Karpas-422 (cell line): ENCODE data around the gene VWA8. TPM values are rescaled to one million over a fixed set of nuclear protein-coding genes. Genes with fewer than 3 reads are reported as not detected.

ENCODE experiments used
- DNase-seq: peaks from one replicate; pipeline ENCODE4 v3.0.0-alpha.2; 2015
- H2AFZ ChIP-seq: fragments of 200-600 bp; sonication (generic); 2 replicates; pipeline ENCODE4 v1.6.1; 2014; ENCODE audit warnings: antibody characterized with exemption, low read length, mixed read lengths
- H3K27ac ChIP-seq: fragments of 200-600 bp; sonication (generic); 2 replicates; pipeline ENCODE4 v1.5.1; 2014; ENCODE audit warnings: mild to moderate bottlenecking, low read length, moderate library complexity
- H3K27me3 ChIP-seq: fragments of 200-600 bp; sonication (generic); 2 replicates; pipeline ENCODE4 v1.6.1; 2014; ENCODE audit warnings: low read length, mixed read lengths
- H3K36me3 ChIP-seq: fragments of 200-600 bp; sonication (generic); 2 replicates; pipeline ENCODE4 v1.6.1; 2014; ENCODE audit warnings: low read length, mixed read lengths; ENCODE audit not compliant: insufficient read depth
- H3K4me1 ChIP-seq: fragments of 200-600 bp; sonication (generic); 2 replicates; pipeline ENCODE4 v1.6.1; 2014; ENCODE audit warnings: mild to moderate bottlenecking, low read length, mixed read lengths
- H3K4me2 ChIP-seq: fragments of 200-600 bp; sonication (generic); 2 replicates; pipeline ENCODE4 v1.6.1; 2014; ENCODE audit warnings: low read length, low read depth, mild to moderate bottlenecking; ENCODE audit not compliant: poor library complexity, severe bottlenecking
- H3K4me3 ChIP-seq: fragments of 200-600 bp; sonication (generic); 2 replicates; pipeline ENCODE4 v1.5.1; 2014; ENCODE audit warnings: mild to moderate bottlenecking, antibody characterized with exemption, low read length, mixed read lengths
- H3K79me2 ChIP-seq: fragments of 200-600 bp; sonication (generic); 2 replicates; pipeline ENCODE4 v1.6.1; 2014; ENCODE audit warnings: mild to moderate bottlenecking, low read length, mixed read lengths
- H3K9ac ChIP-seq: fragments of 200-600 bp; sonication (generic); 2 replicates; pipeline ENCODE4 v1.6.0; 2014; ENCODE audit warnings: low read length
- H3K9me2 ChIP-seq: fragments of 200-600 bp; sonication (generic), shearing (Covaris generic); replicated peaks from 2 replicates; pipeline ENCODE4 v1.6.0; 2014; ENCODE audit warnings: mild to moderate bottlenecking, low read length, moderate library complexity; ENCODE audit not compliant: insufficient read depth
- H3K9me3 ChIP-seq: fragments of 300-700, 200-600 bp; sonication (generic); 2 replicates; pipeline ENCODE4 v1.6.1; 2014; ENCODE audit warnings: low read length, mixed read lengths
- H4K20me1 ChIP-seq: fragments of 200-600 bp; sonication (generic); 2 replicates; pipeline ENCODE4 v1.6.1; 2014; ENCODE audit warnings: mild to moderate bottlenecking, antibody characterized with exemption, low read length, low read depth; ENCODE audit not compliant: insufficient read depth
- total RNA-seq: library from RNA; depleted of rRNA; stranded (reverse); fragments of >200 nt; shearing (Covaris generic); gene quantifications from 2 replicates; pipeline ENCODE4 v1.2.3, GENCODE V29; 2014; ENCODE audit warnings: low replicate concordance

VWA8 gene
- total RNA-seq, 1 experiment from 2014 or later, result 35.7 TPM

DNA sequence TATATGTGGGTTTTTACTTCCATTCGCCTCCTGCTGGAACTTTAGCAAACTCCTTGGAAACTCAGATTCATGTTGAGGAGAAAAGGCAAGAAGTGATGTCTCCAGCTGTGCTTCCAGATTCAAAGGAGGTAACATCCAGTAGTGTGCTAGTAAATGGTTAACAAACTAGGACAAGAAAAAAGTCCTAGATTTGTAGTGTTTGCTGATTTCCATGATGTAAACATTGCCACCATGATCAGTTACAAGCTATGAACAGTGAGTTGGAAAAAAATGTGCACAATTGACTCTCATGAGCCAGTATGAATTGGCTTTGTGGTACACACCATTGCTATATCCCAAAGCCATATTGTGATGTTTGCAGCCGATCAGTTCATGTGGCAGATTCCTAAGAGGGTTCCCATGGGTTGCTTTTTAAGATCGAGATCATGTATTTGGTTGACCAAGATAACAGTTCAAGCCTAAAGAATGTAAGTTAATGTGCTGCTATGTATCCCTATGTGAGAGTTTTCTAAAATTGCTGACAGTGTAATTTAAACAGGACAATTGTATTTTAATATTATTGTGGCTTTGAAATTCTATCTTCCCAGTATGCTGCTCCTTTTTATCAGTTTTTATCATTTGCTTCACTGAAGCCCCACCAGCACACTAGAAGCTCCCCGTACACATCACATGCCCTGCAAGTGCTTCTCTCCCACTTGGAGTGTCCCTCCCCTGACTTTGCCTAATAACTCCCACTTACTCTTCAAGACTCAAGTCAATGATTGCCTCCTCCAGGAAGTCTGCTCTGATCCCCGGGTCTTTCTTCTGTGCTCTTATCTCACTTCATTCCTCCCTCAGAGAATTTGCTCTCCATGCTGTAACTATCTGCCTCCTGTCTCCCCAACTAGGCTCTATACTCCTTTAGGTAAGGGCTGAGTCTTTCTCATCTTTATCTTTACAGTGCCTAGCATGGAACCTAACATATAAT lies 355.3 kb downstream of the VWA8 start:
- Histone ChIP-seq H3K4me3 (no peak overlapping the region), H3K9me2 (no peaks in the 10 kb centered on the region), H3K79me2 (no peaks in the 10 kb centered on the region), H2AFZ (no peak overlapping the region), H3K9me3 (no peaks in the 10 kb centered on the region), H3K4me1 (no peaks in the 10 kb centered on the region), H3K9ac (no peak overlapping the region), H3K27ac (no peak overlapping the region), H3K4me2 (no peak overlapping the region), H3K27me3 (no peaks in the 10 kb centered on the region), H3K36me3 (no peaks in the 10 kb centered on the region), H4K20me1 (no peaks in the 10 kb centered on the region)
- no peak for DNase-seq

DNA sequence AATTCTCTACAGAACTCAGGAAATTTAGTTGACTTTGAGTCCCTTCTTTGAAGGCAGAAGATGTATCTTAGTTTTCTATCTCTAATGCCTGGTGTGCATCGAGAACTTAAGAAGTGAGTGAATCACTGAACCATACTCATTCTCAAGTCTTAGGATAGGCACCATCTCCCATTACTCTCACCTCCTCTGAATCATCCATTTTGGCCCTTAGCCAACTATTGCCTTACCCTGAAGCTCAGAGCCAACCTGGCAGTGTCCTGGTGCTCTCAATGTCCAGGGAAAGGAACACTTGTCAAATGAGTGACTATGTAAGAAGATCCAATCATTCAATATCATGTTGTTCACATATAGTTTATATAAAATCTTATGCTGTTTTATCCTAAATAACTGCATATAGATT lies 357.0 kb downstream of the VWA8 start:
- no peak overlapping the region for H3K27ac ChIP-seq
- no peaks in the 10 kb centered on the region for H3K27me3 ChIP-seq
- H2AFZ ChIP-seq, result no peak overlapping the region
- H3K9me2 ChIP-seq, result no peaks in the 10 kb centered on the region
- no peaks in the 10 kb centered on the region for H3K9me3 ChIP-seq
- no peak overlapping the region for H3K9ac ChIP-seq
- H3K4me2 ChIP-seq, result no peak overlapping the region
- no peaks in the 10 kb centered on the region for H4K20me1 ChIP-seq
- no peak overlapping the region for H3K4me3 ChIP-seq
- H3K36me3 ChIP-seq, result no peaks in the 10 kb centered on the region
- DNase-seq, result no peak
- no peaks in the 10 kb centered on the region for H3K4me1 ChIP-seq
- no peaks in the 10 kb centered on the region for H3K79me2 ChIP-seq

DNA sequence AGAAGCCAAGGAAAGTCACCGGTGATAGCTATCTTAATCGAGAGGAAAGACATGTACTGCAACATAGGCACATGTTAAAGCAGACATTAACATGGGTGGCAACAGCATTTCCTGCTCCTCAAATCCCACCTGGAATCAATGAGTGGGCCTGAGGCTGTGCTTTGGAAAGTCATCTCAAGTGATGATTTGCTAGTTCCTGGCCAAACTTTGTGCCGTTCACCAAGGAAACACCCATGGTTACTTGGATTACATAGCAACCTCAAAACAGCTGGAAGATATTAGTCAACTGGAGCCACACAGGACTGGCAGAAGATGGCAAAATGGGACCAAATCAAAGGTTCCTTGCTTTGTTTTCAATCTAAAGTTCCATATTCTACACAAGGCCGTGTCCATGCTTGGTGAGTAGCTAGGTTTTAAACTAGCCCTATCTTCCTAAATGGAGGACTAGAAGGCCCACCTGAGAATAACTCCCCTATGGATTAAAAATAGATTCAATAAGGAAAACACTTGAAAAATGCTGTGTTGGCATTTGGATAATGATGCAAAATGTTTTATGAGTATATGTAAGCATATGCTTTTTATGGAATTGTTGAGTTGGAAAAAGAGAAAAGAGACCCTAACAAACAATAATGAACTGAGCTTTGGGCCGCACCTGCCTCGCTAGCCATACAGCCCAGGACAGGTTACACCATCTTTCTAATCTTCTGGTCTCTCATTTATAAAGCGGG lies 359.0 kb downstream of the VWA8 start:
- H3K27ac ChIP-seq, result no peak overlapping the region
- H3K4me1 ChIP-seq, result no peaks in the 10 kb centered on the region
- H2AFZ ChIP-seq, result no peak overlapping the region
- H3K79me2 ChIP-seq, result no peaks in the 10 kb centered on the region
- H3K9me2 ChIP-seq, result no peaks in the 10 kb centered on the region
- H3K4me3 ChIP-seq, result no peak overlapping the region
- H3K27me3 ChIP-seq, result no peaks in the 10 kb centered on the region
- no peaks in the 10 kb centered on the region for H3K9me3 ChIP-seq
- H3K9ac ChIP-seq, result no peak overlapping the region
- no peaks in the 10 kb centered on the region for H3K36me3 ChIP-seq
- H3K4me2 ChIP-seq, result no peak overlapping the region
- no peak for DNase-seq
- no peaks in the 10 kb centered on the region for H4K20me1 ChIP-seq

DNA sequence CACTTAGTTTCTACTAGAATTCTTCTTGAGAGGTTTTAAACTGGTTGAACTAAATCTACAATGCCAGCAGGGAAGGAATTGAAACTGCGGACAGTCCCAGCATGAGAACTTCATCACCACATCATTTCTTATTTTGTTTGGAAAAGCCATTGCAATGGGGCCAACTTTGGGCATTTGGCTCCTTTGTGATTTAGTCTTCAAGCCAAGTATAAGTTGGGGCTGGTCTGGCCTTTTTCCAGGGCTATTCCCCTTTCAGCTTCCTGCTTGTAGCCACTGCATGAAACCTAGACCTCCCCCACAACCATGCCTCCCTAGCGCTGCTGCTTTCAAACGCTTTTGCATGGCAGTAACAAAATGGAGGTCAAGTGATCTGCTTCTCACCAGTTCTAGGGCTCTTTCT lies 361.3 kb downstream of the VWA8 start:
- Histone ChIP-seq H3K4me3 (no peak overlapping the region), H3K9me3 (no peaks in the 10 kb centered on the region), H3K4me1 (peaks cover 7% of the 10 kb centered on the region), H3K4me2 (no peak overlapping the region), H3K27me3 (no peaks in the 10 kb centered on the region), H3K9me2 (no peaks in the 10 kb centered on the region), H3K79me2 (no peaks in the 10 kb centered on the region), H4K20me1 (no peaks in the 10 kb centered on the region), H2AFZ (no peak overlapping the region), H3K36me3 (no peaks in the 10 kb centered on the region), H3K27ac (no peak overlapping the region), H3K9ac (no peak overlapping the region)
- no peak for DNase-seq

DNA sequence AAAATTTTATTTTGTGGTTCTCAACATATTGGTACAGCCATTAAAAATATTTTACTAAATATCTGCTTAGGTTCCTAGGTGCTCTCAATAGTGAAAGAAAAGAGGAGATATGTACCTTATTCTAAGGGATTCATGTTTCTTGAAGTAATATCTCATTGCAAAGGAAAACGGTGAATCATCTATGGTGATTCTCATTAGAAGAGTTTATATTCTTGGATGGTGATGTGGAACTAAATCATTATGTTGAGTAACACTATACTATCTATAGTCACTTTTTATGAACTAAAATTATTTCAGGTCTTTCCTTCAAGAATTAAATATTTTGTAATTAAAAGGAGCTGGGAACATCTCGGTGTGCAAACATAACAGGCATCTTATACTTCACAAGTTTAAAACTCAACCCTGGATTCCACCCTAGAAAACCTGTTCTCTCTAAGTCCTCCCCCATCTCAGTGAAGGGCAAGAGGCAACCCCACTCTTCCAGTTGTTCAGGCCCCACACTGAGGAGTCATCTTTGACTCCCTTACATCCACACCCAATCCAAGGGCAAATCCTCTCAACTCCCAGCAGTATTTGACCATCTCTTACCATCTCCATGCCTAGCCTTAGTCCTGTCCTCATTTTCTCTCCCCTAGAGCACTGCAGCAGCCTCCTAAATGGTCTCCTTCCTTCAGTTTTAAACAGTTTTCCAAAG lies 363.4 kb downstream of the VWA8 start:
- no peaks in the 10 kb centered on the region for H3K9me2 ChIP-seq
- H3K27ac ChIP-seq, result no peak overlapping the region
- H3K9ac ChIP-seq, result no peak overlapping the region
- H3K4me3 ChIP-seq, result no peak overlapping the region
- H3K79me2 ChIP-seq, result no peaks in the 10 kb centered on the region
- no peaks in the 10 kb centered on the region for H3K9me3 ChIP-seq
- H3K4me1 ChIP-seq, result peaks cover 7% of the 10 kb centered on the region
- no peaks in the 10 kb centered on the region for H3K36me3 ChIP-seq
- H3K27me3 ChIP-seq, result no peaks in the 10 kb centered on the region
- H3K4me2 ChIP-seq, result no peak overlapping the region
- no peak for DNase-seq
- H2AFZ ChIP-seq, result no peak overlapping the region
- H4K20me1 ChIP-seq, result no peaks in the 10 kb centered on the region

DNA sequence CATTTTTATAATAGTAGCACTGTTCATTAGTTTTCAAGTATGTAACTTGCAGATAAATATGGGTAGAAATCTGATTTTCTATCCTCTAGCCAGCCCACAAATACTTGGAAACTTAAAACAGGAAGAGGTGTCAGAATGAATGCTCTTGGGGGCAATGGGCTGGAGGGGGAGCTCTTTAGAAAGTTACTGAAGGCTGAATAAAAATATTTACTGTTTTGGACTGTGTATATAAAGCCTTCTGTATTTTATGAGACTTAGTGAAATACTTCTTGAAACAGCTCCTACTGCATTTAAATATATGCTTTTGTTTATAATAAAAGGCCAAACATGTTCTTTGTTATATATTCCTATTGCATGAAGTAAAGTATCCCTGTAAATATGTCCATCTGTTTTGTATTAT lies 364.7 kb downstream of the VWA8 start:
- Histone ChIP-seq H3K36me3 (no peaks in the 10 kb centered on the region), H3K4me2 (no peak overlapping the region)

DNA sequence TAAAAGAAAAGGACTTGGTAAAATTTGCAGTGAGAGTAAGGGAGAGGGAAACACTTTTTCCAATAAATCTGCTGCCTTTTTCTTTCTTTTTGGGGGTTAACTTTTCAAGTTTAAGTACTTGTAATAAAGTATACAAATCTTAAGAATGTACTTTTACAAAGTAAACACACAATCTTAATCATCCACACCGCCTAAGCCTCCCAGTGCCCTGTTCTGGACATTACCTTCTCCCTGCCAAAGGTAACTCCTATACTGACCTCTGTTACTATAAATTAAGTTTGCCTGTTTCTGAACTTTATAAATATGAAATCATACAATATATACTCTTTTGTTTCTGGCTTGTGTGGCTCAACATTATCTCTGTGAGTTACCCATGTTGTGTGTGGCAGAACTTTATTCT lies 365.6 kb downstream of the VWA8 start:
- Histone ChIP-seq H3K4me3 (no peak overlapping the region), H3K9ac (no peak overlapping the region), H3K27me3 (no peaks in the 10 kb centered on the region), H3K36me3 (no peaks in the 10 kb centered on the region), H3K4me1 (peaks cover 18% of the 10 kb centered on the region), H3K27ac (peak overlapping the region; percentile 4; the same call in 1 of the 2 replicates), H3K4me2 (no peak overlapping the region), H3K79me2 (no peaks in the 10 kb centered on the region), H4K20me1 (no peaks in the 10 kb centered on the region), H2AFZ (no peak overlapping the region), H3K9me3 (no peaks in the 10 kb centered on the region), H3K9me2 (no peaks in the 10 kb centered on the region)
- no peak for DNase-seq

More for the DNA sequence above, 364.7 kb downstream of the VWA8 start:
- Histone ChIP-seq H3K27ac (0 out of 2 replicates have a peak overlapping the region, but pooled peaks have one; percentile 11), H4K20me1 (no peaks in the 10 kb centered on the region), H3K9me2 (no peaks in the 10 kb centered on the region), H3K27me3 (no peaks in the 10 kb centered on the region), H2AFZ (no peak overlapping the region), H3K4me3 (no peak overlapping the region), H3K9me3 (no peaks in the 10 kb centered on the region), H3K79me2 (no peaks in the 10 kb centered on the region), H3K9ac (no peak overlapping the region), H3K4me1 (peaks cover 9% of the 10 kb centered on the region)
- no peak for DNase-seq

DNA sequence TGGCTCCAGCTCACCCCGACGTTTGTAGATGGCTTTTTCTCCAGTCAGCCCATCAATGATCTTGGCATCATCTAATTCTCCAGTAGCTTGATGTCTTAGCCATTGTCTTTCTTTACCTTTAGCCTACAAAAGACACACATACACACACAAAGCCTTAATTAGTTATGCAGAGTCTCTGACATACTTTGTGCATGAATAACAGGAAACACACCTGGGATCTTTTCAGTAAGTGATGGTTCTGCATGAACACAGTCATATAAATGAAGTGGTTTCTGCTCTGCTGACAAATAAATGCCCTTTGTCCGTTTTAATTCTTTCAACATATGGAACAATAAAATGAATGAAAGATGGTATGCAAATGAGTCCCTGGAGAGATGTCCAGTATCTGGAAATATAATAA lies 370.3 kb downstream of the VWA8 start:
- Histone ChIP-seq H3K9me2 (no peaks in the 10 kb centered on the region), H3K4me3 (no peak overlapping the region), H3K36me3 (no peaks in the 10 kb centered on the region), H3K27ac (peak overlapping the region; percentile 78), H3K27me3 (no peaks in the 10 kb centered on the region), H3K79me2 (no peaks in the 10 kb centered on the region), H2AFZ (0 out of 2 replicates have a peak overlapping the region, but pooled peaks have one; percentile 28), H4K20me1 (no peaks in the 10 kb centered on the region), H3K9ac (no peak overlapping the region), H3K4me2 (peak overlapping the region; percentile 3), H3K4me1 (peaks cover 18% of the 10 kb centered on the region), H3K9me3 (no peaks in the 10 kb centered on the region)
- no peak for DNase-seq
